C4-2B (cell line): Measurements from ENCODE around the gene ADAMTS16.

Experiments used
- CTCF ChIP-seq: fragments of 450-650 bp; conservative IDR thresholded peaks from 2 replicates; pipeline ENCODE4 v1.5.1; 2017; ENCODE audit warnings: mild to moderate bottlenecking
- ZFX ChIP-seq: fragments of 450-650 bp; IDR thresholded peaks from 2 replicates; pipeline ENCODE4 v1.6.1; 2017

- TF ChIP-seq CTCF (no peak), ZFX (no peak)
These were observed 10.5 kb downstream of the ADAMTS16 start for GRCh38 chr5:5150667-5151066.
